GM12878 (cell line): Measurements from ENCODE around the gene UNG. TPM values are rescaled to one million over a fixed set of nuclear protein-coding genes. Genes with fewer than 3 reads are reported as not detected.

Source experiments
- ATAC-seq: fragments of 200-7000 bp; cut with Tn5 transposase; 3 replicates; pipeline ENCODE4 v1.9.1; 2020; ENCODE audit warnings: mild to moderate bottlenecking, moderate library complexity
- BruUV-seq: library from RNA; stranded (reverse); fragments of 400-500 nt; replicated peaks from 2 replicates; lab custom pipeline; 2021; lab: Mats Ljungman, UMichigan
- CTCF ChIA-PET: fragments of 300-600 bp; sonication (Branson Sonifier 250); formaldehyde crosslinking; extraction: SDS; loops from one replicate; lab custom pipeline; 2021; ENCODE audit warnings: inconsistent platforms; lab: Yijun Ruan, JAX
- POLR2A ChIA-PET: fragments of 350-600 bp; formaldehyde crosslinking; extraction: SDS; loops from one replicate; lab custom pipeline; 2021; ENCODE audit warnings: inconsistent platforms; lab: Charles Lee
- RAD21 ChIA-PET: fragments of 300-600 bp; sonication (Branson Sonifier 250); formaldehyde crosslinking; loops from one replicate; lab custom pipeline; 2023; ENCODE audit warnings: antibody characterized with exemption; ENCODE audit not compliant: unreplicated experiment; lab: Charles Lee
- SMC1A ChIA-PET: fragments of 300-600 bp; sonication (Branson Sonifier 250); formaldehyde crosslinking; loops from one replicate; lab custom pipeline; 2023; ENCODE audit not compliant: unreplicated experiment, uncharacterized antibody; lab: Charles Lee
- DNase-seq: peaks from one replicate; pipeline ENCODE4 v3.0.0-alpha.2; 2011; ENCODE audit warnings: low read depth, low spot score
- FAIRE-seq: peaks from 3 replicates; lab custom pipeline; 2011; peaks lifted over from hg19 to GRCh38; lab: Jason Lieb, UNC
- H2AFZ ChIP-seq: 2 replicates; pipeline ENCODE4 v1.6.0; 2011; ENCODE audit warnings: low read depth, low read length, control low read depth; ENCODE audit not compliant: control insufficient read depth
- H3K27ac ChIP-seq: 2 replicates; pipeline ENCODE4 v1.5.1; 2011; ENCODE audit warnings: control low read depth; ENCODE audit not compliant: control insufficient read depth, insufficient read depth
- H3K27me3 ChIP-seq, 2 experiments: replicated peaks in 1 of 2; 2 replicates each; pipeline versions ENCODE4 v1.6.0 to v1.6.1; 2011; ENCODE audit warnings: low read length in 1 of 2; ENCODE audit not compliant: control insufficient read depth in 2 of 2, insufficient read depth in 2 of 2
- H3K36me3 ChIP-seq, 2 experiments: 2 replicates each; pipeline ENCODE4 v1.5.1; 2011; ENCODE audit warnings: low read length in 1 of 2; ENCODE audit not compliant: control insufficient read depth in 2 of 2, insufficient read depth in 2 of 2
- H3K4me1 ChIP-seq: 2 replicates; pipeline ENCODE4 v1.6.1; 2011; ENCODE audit warnings: mild to moderate bottlenecking, low read length, moderate library complexity, mixed read lengths; ENCODE audit not compliant: control insufficient read depth, insufficient read depth
- H3K4me2 ChIP-seq: 2 replicates; pipeline ENCODE4 v1.6.0; 2011; ENCODE audit warnings: control low read depth; ENCODE audit not compliant: control insufficient read depth, insufficient read depth
- H3K4me3 ChIP-seq: fragments of 200-600 bp; sonication (generic); 2 replicates; pipeline ENCODE4 v1.5.1; 2016
- H3K79me2 ChIP-seq: 2 replicates; pipeline ENCODE4 v1.6.0; 2011; ENCODE audit warnings: low read length; ENCODE audit not compliant: control insufficient read depth, insufficient read depth
- H3K9ac ChIP-seq: 2 replicates; pipeline ENCODE4 v1.8.0; 2011; ENCODE audit warnings: low read length, control low read depth, mixed read lengths; ENCODE audit not compliant: control insufficient read depth, insufficient read depth
- H3K9me3 ChIP-seq: replicated peaks from 3 replicates; pipeline ENCODE4 v1.5.1; 2011; ENCODE audit warnings: mild to moderate bottlenecking, low read length; ENCODE audit not compliant: control insufficient read depth, insufficient read depth
- H4K20me1 ChIP-seq: 2 replicates; pipeline ENCODE4 v1.6.0; 2011; ENCODE audit not compliant: control insufficient read depth, insufficient read depth
- ATF2 ChIP-seq: IDR thresholded peaks from 2 replicates; pipeline ENCODE4 v1.6.1; 2012; ENCODE audit warnings: low read length, inconsistent platforms
- CHD4 ChIP-seq: fragments of 200-600 bp; sonication (generic); IDR thresholded peaks from 2 replicates; pipeline ENCODE4 v1.6.1; 2016; ENCODE audit warnings: mild to moderate bottlenecking
- CTCF ChIP-seq, 3 experiments: IDR thresholded peaks in 2 of 3; conservative IDR thresholded peaks in 1 of 3; 2 replicates each; pipeline ENCODE4 v1.5.1; 2011; ENCODE audit warnings: low read depth in 3 of 3, low read length in 3 of 3, mild to moderate bottlenecking in 3 of 3, control low read depth in 2 of 3, moderate library complexity in 2 of 3, inconsistent platforms in 1 of 3, mixed read lengths in 1 of 3; ENCODE audit not compliant: control insufficient read depth in 2 of 3, insufficient read depth in 1 of 3; ENCODE audit errors: extremely low read depth in 1 of 3
- E2F8 ChIP-seq: fragments of 450-650 bp; IDR thresholded peaks from 2 replicates; pipeline ENCODE4 v1.6.1; 2018; ENCODE audit warnings: mild to moderate bottlenecking, low read depth, moderate library complexity; ENCODE audit not compliant: partially characterized antibody
- IKZF1 ChIP-seq: fragments of 450-650 bp; conservative IDR thresholded peaks from 2 replicates; pipeline ENCODE4 v1.6.1; 2017; ENCODE audit warnings: antibody characterized with exemption, mild to moderate bottlenecking
- MTA2 ChIP-seq: fragments of 450-650 bp; IDR thresholded peaks from 2 replicates; pipeline ENCODE4 v1.6.1; 2016; ENCODE audit warnings: low read depth, mild to moderate bottlenecking, moderate library complexity
- NR2F1 ChIP-seq: fragments of 450-650 bp; conservative IDR thresholded peaks from 2 replicates; pipeline ENCODE4 v1.6.1; 2017; ENCODE audit warnings: mild to moderate bottlenecking
- PAX8 ChIP-seq: fragments of 450-650 bp; IDR thresholded peaks from 2 replicates; pipeline ENCODE4 v1.6.1; 2017; ENCODE audit warnings: mild to moderate bottlenecking, moderate library complexity
- REST ChIP-seq: IDR thresholded peaks from 2 replicates; pipeline ENCODE4 v1.6.1; 2012; ENCODE audit warnings: mild to moderate bottlenecking, low read depth, low read length
- ZBTB40 ChIP-seq: fragments of 450-650 bp; IDR thresholded peaks from 2 replicates; pipeline ENCODE4 v1.6.1; 2016; ENCODE audit warnings: mild to moderate bottlenecking, moderate library complexity, borderline replicate concordance
- whole genome bisulfite sequencing: methylation state at CpG from one replicate; pipeline ENCODE4 v1.1.6; 2016; ENCODE audit warnings: low lambda C conversion rate; ENCODE audit not compliant: insufficient replicate concordance, insufficient coverage; ENCODE audit errors: missing lambda C conversion rate; 5-methylcytosine and 5-hydroxymethylcytosine counted together
- in situ Hi-C: fragments of 300-500 bp; cut with MboI; formaldehyde crosslinking; loops from 9 replicates; pipeline ENCODE4 v1.14.3; 2018; ENCODE audit warnings: mixed read lengths
- intact Hi-C: fragments of 100-400 bp; cut with micrococcal nuclease; formaldehyde crosslinking; loops from one replicate; pipeline ENCODE4 v1.14.2; 2022; ENCODE audit not compliant: unreplicated experiment
- polyA plus RNA-seq, 11 experiments: library from polyadenylated mRNA; depleted of rRNA in 4 of 11; unstranded in 6 of 11; stranded (reverse) in 5 of 11; fragments of >200 nt; fragmentation: Nextera tagmentation in 4 of 11; fragmentation: Illumina TruSeq in 1 of 11; extraction: Ambion mirVana in 4 of 11; extraction: Trizol in 1 of 11; gene quantifications; 1 replicate in 1 of 11; 2 replicates in 10 of 11; pipeline versions ENCODE4 v1.2.1 to v1.2.3, GENCODE V29; 2011 to 2016; ENCODE audit warnings: inconsistent platforms in 2 of 11, missing spikeins in 2 of 11, low read depth in 1 of 11
- total RNA-seq, 4 experiments: library from RNA; depleted of rRNA in 3 of 4; stranded (reverse); fragments of >200 nt in 3 of 4; fragmentation: Illumina TruSeq in 1 of 4; extraction: Trizol in 1 of 4; gene quantifications; 2 replicates each; pipeline versions ENCODE4 v1.2.1 to v1.2.3, GENCODE V29; 2013 to 2021

The UNG gene
- total and polyA plus RNA-seq, 10 of the 15 experiments (the other 5 are each of a cell fraction or from before 2014, with no cell fraction given) = 9.5 to 81.9 (median 48.2) TPM

GRCh38 chr12:109156586-109156985 lies 59.2 kb downstream of the UNG start:
- no peak overlapping the region for H3K4me3 ChIP-seq
- H3K27ac ChIP-seq = no peak overlapping the region
- SMC1A ChIA-PET = no interaction called here
- RAD21 ChIA-PET = no interaction called here
- no peak overlapping the region for H3K9ac ChIP-seq
- H3K79me2 ChIP-seq = no peaks in the 10 kb centered on the region
- DNase-seq (no peak), FAIRE-seq (no peak), ATAC-seq (no peak)
- BruUV-seq = no TSS peak
- intact Hi-C loops = no loop called here
- in situ Hi-C loops = no loop called here
- H3K4me2 ChIP-seq = no peak overlapping the region
- peaks cover 0 to 2% of the 10 kb centered on the region in 2 experiments; a peak in 1 of 4 replicates for H3K27me3 ChIP-seq
- H2AFZ ChIP-seq = no peak overlapping the region
- no peaks in the 10 kb centered on the region for H3K4me1 ChIP-seq
- POLR2A ChIA-PET = no interaction called here
- H4K20me1 ChIP-seq = no peaks in the 10 kb centered on the region
- WGBS = 70% methylated on average over 5 of the region's 5 CpGs
- H3K9me3 ChIP-seq = no peaks in the 10 kb centered on the region
- CTCF ChIA-PET = interaction anchor here (1.3 kb wide), 1 partner anchor 45 kb away, joined by 4 read pairs; no protein-coding TSS in a partner anchor
- H3K36me3 ChIP-seq = no peaks in the 10 kb centered on the region
- TF ChIP-seq NR2F1 (no peak), ATF2 (no peak), ZBTB40 (no peak), PAX8 (no peak), REST (no peak), CHD4 (no peak), CTCF (IDR thresholded peaks at IDR 0.05 in 2 of 3, conservative IDR thresholded peaks at IDR 0.05 in 1 of 3; ENCODE audit: control insufficient read depth in 2 of 3, extremely low read depth in 1 of 3, insufficient read depth in 1 of 3, low read depth in 3 of 3, low read length in 3 of 3) (no peak), IKZF1 (no peak), E2F8 (no peak), MTA2 (no peak)
